ENCODE results near the gene ZGPAT.

ZGPAT gene

DNA sequence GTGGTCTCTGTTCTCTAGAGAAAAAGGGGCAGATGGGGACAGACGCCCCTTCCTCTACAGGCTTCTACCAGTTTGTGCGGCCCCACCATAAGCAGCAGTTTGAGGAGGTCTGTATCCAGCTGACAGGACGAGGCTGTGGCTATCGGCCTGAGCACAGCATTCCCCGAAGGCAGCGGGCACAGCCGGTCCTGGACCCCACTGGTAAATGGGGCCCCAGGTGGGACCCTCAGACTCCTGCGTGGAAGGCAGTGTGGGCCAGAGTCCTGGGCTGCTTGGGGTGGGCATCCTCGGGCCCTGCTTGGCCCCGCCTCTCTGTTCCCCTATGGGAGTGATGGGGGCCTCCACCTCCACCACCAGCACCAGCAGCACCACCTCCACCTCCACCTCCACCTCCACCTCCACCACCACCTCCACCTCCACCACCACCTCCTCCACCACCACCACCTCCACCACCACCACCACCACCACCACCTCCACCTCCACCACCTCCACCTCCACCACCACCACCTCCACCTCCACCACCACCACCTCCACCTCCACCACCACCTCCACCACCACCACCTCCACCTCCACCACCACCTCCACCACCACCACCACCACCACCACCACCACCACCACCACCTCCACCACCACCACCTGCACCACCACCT is 14.6 kb upstream of the ZGPAT start:
- DNase-seq (ENCODE audit: low spot score) = no peak

DNA sequence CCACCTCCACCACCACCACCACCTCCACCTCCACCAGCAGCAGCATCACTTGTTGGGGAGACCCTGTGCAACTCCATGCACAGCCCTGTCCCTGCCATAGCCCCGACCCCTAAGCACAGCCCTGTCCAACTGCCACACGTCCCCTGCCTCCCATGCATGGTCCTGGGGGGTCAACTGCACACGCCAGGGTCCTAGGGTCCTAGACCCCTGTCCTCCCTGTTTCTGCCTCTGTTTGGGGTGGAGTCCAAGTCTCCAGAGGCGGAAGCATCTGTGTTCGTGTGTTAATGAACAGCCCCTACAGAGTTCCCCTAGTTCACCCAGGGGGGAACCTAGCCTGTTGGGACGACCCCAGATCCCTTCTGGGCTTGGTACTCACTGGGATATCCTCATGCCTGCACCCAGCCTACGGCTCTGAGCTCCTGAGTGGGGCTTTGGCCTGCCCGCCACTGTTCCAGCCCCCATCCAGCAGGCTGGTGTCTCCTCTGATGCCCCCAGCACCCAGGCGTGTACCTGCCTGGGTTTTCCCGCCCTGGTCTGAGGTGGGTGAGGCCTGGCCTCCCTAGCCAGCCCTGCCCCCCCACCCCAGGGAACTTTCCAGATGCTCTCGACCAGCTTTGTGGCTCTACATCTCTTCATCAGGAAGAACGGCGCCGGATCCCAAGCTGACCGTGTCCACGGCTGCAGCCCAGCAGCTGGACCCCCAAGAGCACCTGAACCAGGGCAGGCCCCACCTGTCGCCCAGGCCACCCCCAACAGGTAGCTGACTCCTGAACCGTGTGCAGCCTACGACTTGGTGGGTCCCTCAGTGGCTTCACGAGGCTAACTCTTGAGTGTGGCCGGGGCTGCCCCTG is 13.9 kb upstream of the ZGPAT start:
- no peak for DNase-seq (ENCODE audit: low spot score)

DNA sequence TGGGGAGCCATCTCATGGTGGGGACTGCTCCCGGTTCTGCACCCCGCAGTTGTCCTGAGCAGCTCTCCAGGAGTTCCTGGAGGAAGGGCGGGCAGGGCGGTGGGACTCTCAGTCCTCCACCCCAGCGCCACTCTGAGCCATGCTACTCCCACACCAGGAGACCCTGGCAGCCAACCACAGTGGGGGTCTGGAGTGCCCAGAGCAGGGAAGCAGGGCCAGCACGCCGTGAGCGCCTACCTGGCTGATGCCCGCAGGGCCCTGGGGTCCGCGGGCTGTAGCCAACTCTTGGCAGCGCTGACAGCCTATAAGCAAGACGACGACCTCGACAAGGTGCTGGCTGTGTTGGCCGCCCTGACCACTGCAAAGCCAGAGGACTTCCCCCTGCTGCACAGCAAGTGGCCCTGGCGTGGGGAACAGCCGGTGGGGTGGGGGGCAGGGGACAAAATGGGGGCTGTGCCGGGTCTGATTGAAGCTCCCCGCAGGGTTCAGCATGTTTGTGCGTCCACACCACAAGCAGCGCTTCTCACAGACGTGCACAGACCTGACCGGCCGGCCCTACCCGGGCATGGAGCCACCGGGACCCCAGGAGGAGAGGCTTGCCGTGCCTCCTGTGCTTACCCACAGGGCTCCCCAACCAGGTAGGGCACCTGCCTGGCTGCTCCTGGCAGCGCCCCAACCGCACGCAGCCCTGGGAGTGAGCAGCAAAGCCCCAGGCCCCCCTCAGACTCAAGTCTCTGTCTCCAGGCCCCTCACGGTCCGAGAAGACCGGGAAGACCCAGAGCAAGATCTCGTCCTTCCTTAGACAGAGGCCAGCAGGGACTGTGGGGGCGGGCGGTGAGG is 13.0 kb upstream of the ZGPAT start:
- no peak for DNase-seq (ENCODE audit: low spot score)

DNA sequence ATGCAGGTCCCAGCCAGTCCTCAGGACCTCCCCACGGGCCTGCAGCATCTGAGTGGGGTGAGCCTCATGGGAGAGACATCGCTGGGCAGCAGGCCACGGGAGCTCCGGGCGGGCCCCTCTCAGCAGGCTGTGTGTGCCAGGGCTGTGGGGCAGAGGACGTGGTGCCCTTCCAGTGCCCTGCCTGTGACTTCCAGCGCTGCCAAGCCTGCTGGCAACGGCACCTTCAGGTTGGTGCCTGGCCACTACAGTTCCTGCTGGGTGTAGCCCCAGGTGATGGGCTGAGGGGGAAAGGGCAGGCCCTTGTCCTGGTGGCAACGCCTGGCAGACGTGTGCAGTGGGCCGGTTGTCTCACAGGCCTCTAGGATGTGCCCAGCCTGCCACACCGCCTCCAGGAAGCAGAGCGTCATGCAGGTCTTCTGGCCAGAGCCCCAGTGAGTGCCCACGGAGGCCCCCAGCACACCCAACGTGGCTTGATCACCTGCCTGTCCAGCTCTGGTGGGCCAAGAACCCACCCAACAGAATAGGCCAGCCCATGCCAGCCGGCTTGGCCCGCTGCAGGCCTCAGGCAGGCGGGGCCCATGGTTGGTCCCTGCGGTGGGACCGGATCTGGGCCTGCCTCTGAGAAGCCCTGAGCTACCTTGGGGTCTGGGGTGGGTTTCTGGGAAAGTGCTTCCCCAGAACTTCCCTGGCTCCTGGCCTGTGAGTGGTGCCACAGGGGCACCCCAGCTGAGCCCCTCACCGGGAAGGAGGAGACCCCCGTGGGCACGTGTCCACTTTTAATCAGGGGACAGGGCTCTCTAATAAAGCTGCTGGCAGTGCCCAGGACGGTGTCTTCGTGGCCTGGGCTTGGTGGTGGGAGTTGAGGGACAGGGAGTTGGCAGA is 12.2 kb upstream of the ZGPAT start:
- DNase-seq (ENCODE audit: low spot score) = no peak

DNA sequence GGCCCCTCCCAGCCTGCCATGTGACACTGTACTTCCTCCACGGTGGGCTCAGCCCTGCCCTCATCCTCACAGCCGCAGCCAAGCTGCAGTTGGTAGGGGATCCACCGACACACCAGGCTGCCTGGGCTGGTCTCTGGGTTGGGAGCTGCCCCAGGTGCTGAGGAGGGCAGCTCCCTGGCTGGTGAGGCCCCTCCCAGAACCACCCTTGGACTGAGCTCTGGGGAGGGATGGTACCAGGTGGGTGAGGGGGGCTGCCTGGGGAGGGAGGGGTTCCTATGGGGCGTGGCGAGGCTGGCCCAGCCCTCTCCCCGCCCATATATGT is 11.6 kb upstream of the ZGPAT start:
- DNase-seq (ENCODE audit: low spot score) = no peak

DNA sequence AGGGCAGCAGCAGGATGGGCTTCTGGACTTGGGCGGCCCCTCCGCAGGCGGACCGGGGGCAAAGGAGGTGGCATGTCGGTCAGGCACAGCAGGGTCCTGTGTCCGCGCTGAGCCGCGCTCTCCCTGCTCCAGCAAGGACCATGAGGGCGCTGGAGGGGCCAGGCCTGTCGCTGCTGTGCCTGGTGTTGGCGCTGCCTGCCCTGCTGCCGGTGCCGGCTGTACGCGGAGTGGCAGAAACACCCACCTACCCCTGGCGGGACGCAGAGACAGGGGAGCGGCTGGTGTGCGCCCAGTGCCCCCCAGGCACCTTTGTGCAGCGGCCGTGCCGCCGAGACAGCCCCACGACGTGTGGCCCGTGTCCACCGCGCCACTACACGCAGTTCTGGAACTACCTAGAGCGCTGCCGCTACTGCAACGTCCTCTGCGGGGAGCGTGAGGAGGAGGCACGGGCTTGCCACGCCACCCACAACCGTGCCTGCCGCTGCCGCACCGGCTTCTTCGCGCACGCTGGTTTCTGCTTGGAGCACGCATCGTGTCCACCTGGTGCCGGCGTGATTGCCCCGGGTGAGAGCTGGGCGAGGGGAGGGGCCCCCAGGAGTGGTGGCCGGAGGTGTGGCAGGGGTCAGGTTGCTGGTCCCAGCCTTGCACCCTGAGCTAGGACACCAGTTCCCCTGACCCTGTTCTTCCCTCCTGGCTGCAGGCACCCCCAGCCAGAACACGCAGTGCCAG is 11.0 kb upstream of the ZGPAT start, which contains the start of gene TNFRSF6B:
Gene TNFRSF6B (plus strand): TSS at position 25 of the 729 bp plus-strand sequence. CDS start 116 bp downstream, at position 141.
- DNase-seq (ENCODE audit: low spot score) = peak; percentile 3

DNA sequence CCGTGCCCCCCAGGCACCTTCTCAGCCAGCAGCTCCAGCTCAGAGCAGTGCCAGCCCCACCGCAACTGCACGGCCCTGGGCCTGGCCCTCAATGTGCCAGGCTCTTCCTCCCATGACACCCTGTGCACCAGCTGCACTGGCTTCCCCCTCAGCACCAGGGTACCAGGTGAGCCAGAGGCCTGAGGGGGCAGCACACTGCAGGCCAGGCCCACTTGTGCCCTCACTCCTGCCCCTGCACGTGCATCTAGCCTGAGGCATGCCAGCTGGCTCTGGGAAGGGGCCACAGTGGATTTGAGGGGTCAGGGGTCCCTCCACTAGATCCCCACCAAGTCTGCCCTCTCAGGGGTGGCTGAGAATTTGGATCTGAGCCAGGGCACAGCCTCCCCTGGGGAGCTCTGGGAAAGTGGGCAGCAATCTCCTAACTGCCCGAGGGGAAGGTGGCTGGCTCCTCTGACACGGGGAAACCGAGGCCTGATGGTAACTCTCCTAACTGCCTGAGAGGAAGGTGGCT is 10.4 kb upstream of the ZGPAT start:
- DNase-seq (ENCODE audit: low spot score) = no peak

DNA sequence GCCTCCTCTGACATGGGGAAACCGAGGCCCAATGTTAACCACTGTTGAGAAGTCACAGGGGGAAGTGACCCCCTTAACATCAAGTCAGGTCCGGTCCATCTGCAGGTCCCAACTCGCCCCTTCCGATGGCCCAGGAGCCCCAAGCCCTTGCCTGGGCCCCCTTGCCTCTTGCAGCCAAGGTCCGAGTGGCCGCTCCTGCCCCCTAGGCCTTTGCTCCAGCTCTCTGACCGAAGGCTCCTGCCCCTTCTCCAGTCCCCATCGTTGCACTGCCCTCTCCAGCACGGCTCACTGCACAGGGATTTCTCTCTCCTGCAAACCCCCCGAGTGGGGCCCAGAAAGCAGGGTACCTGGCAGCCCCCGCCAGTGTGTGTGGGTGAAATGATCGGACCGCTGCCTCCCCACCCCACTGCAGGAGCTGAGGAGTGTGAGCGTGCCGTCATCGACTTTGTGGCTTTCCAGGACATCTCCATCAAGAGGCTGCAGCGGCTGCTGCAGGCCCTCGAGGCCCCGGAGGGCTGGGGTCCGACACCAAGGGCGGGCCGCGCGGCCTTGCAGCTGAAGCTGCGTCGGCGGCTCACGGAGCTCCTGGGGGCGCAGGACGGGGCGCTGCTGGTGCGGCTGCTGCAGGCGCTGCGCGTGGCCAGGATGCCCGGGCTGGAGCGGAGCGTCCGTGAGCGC is 9.8 kb upstream of the ZGPAT start:
- no peak for DNase-seq (ENCODE audit: low spot score)

DNA sequence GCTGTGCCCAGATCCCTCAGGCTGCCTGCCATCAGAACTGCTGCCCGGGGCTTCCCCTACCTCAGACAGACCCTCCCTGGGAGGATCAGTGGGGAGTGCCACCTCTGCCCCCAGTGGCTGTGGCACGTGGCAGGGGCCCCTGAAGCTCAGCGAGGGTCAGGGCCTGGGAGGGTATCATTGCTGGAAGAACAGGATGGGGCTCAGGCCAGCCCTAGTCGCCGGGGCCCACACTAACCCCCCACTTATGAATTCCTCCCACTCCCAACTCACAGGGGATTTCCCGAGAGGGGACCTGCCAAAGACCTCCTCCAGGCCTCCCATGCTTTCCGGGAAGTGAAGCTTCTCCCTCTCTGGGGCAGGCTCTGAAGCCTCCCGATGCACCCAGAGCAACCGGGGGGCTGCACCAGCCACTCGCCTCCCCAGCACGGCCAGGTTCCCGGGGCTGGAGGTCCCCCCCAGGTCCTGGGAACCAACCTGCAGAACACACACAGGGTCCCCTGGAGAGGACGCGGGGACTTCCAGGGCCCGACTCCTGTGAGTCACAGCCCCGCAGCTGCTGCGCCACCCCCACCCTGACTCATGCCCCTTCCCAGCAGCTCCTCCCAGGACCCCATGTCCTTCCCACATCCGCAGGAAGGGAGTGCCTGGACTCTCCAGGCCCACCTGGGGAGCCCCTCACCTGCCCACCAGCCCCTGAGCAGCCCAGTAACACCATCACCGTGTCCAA is 8.9 kb upstream of the ZGPAT start:
- DNase-seq (ENCODE audit: low spot score) = peak; percentile 98

DNA sequence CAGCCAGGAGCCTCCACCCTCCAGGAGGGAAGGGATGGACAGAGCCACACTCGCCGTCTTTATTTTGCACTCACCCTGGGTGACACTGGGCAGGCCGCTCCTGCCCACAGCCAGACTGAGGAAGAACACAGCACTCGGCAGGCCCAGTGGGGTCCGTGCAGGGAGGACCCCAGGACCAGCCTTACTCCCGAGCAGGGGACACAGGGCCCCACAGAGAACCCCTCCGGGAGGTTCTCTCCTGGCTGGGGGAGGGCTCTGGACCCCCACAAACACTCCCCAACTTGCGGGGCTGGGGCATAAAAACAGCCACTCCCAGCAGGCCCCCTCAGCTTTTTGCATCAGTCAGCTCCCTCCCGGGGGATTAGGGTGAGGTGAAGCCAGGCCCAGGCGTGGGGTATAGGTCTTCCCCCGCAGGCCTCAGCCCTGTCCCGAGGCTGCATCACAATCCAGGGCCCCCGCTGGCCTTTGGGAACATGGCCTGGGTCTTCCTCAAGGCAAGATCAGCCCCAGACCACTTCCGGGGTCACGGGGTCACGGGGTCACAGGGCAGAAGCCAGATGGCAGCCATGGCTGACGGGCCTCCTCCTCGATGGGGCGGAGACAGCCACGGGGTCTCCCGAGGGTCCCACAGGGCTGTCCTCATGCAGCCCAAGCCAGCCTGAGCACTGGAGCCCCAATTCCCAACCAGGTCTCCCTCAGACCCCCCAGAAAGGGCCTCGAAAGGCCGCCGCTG is 8.2 kb upstream of the ZGPAT start:
- no peak for DNase-seq (ENCODE audit: low spot score)

DNA sequence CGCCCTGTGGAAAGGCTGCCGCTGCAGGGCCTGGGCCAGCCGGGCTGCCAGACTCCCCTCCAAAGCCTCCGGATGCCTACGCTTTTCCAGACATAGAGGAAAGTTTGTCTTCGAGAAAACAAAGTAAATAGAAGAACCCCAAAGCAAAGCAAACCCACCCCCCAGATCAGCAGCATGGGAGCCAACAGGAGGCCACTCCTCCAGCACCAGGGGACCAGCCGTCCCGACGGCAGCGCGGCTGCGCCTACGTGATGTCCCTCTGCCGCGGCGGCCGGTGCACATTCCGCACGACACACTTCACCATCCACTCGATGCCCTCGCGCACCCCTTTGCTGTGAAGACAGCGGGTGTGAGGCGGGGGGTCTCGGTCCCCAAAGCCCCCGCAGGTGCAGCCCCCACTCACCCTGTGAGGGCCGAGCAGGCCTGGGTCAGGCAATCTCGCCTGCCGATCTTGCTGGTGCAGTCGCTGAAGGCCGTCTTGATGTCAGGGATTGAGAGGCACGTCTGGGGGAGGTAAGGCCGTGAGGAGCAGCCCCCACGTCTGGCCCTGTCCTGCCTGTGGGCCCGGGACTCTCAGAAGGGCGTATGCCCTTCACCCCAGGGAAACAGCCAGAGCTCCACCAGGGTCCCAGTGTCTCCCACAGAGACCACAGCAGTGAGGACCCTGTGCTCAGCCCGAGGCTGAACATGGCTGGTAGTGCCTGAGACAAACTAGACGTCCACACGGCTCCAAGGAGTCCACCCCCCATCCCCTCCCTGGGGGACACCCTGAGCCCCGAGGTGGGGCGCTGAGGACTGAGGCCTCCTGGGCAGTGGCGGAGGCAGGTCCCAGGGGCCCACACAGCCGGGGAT is 7.4 kb upstream of the ZGPAT start:
- DNase-seq (ENCODE audit: low spot score) = no peak

DNA sequence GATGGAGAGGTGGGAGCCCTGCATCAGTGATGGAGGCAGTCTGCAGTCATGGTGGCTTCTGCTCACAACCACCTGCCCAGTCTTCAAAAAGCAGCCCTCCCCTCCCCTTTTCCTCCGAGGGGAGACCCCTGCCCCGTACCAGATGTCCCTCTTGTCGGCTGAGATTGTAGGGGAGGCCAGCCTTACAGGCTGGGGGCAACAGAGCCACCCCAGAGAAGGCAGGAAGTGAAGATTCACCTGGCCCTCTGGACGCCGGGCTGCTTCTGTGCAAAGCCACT is 6.8 kb upstream of the ZGPAT start:
- DNase-seq (ENCODE audit: low spot score) = no peak

DNA sequence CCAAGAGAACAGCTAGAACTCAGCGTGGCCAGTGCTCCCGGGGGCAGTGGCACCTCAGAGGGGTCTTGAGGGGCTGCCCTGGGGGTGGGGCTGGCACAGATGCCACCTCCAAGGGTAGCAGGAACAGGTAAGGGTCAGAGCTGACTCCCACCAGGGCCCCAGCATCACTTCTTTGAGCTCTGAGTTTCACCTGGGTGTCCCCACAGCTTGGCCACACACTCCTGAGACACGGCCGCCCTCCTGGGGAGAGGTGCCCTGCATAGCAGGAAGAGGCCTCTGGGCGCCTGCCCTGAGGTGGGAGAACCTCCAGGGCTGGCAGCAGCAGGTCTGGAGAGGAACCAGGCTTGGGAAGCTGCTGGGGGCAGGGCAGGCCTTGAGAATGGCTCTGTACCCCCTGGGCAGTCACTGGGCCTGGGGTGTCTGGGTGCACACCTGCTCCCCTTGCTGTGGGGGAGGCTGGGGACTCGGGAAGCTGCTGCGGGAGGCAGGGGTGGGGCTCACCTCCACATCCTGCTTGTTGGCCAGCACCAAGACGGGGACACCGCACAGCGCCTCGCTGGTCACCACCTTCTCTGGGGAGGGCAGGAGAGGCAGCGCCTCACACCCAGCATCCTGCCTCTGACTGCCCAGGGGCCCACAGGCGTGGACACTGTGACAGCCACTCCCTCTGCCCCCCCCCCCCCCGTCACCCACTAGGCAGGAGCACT is 6.4 kb upstream of the ZGPAT start:
- no peak for DNase-seq (ENCODE audit: low spot score)

DNA sequence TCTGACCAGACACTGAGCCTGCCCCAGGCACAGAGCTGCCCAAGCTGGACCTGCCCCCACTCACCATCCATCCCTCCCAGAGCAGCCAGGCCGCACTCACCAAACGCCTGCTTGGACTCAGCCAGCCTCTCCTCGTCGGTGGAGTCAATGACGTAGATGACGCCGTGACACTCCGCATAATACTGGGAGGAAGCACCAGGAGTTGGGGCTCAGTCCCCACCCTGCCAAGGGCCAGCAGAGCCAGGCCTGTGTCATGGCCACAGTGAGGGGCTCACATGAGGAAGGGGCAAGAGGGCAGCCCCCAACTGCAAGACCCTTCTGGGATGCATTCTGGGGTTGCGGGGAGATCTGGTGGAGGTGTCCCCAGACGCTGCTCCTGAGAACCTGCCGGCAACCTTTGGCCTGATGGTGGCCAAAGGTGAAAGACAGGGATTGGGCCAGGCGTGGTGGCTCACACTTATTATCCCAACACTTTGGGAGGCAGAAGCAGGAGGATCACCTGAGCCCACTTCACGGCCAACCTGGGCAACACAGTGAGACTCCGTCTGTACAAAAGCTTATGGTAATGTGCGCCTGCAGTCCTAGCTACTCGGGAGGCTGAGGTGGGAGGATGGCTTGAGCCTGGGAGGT is 5.7 kb upstream of the ZGPAT start:
- no peak for DNase-seq (ENCODE audit: low spot score)

DNA sequence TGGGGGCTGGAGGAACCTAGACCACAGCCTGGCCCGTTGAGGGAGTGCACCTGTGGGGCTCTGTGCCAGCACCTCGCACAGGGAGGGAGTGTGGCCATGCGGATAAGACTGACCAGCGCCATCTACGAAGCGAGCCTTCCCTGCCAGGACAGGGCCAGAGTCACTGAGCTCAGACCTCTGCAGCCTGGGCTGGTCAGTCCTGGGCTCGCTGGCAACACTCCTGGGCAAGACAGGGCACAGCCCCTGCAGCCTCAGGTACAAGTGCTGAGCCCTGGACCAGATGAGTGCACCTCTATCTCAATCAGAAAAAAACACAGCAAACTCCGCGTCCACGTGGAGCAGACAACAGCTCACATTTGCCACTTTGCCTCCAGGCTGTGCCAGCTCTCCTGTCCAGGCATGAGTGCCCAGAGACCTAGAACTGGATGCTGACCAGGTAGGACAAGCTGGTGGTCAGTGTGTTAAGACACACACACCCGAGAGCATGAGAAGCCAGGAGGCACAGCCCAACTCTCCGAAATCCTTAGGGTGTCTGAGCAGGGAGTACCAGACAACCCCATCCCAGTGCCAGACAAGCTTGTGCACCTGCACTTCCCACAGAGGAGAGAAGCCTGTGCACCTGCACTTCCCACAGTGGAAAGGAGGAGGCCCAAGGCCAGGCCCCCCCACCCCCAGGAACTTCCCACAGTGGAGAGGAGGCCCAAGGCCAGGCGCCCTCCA is 4.9 kb upstream of the ZGPAT start:
- peak; percentile 2 for DNase-seq (ENCODE audit: low spot score)

DNA sequence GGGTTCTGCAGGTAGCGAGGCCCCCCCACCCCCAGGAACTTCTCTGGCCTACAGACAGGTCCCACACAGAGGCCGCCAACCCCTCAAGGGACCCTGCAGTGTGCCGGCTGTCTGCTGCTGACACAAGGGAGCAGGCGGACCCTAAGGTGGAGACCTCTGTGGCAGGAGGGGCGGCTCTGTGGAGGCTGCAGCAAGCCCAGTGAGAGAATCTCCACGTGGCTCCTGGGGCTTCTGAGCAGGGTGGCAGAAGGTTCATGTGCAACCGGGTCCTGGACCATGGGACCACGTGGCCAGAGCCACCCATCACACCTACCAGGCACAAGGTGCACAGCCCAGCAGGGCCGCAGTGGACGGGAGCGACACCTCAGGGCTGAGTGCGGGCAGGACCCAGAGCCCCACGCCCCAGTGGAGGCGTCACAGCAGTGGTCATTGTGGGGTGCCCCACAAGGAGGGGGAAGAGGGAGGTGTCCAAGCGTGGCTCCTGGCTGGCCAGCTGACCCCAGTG is 4.3 kb upstream of the ZGPAT start:
- no peak for DNase-seq (ENCODE audit: low spot score)

All from hepatic stellate cell (primary cell).